CD4-positive, alpha-beta T cell (primary cell): ENCODE results near the gene SLC6A3. TPM values are rescaled to one million over a fixed set of nuclear protein-coding genes. Genes with fewer than 3 reads are reported as not detected.

Experiments used
- ATAC-seq: fragments of 200-7000 bp; cut with Tn5 transposase; one replicate; pipeline ENCODE4 v1.10.0; 2022; ENCODE audit warnings: mild to moderate bottlenecking; ENCODE audit not compliant: poor library complexity
- CTCF ChIA-PET: fragments of 350-600 bp; sonication (Branson Sonifier 250); formaldehyde crosslinking; loops from one replicate; lab custom pipeline; 2021; ENCODE audit warnings: antibody characterized with exemption, inconsistent platforms; lab: Charles Lee
- POLR2A ChIA-PET: fragments of 350-600 bp; sonication (Branson Sonifier 250); formaldehyde crosslinking; loops from one replicate; lab custom pipeline; 2021; ENCODE audit warnings: antibody characterized with exemption, inconsistent platforms; lab: Charles Lee
- DNase-seq, 14 experiments: peaks; one replicate each; pipeline ENCODE4 v3.0.0-alpha.2; 2013 to 2020; ENCODE audit warnings: mixed read lengths in 2 of 14
- H3K27ac ChIP-seq, 2 donors: one replicate each; pipeline versions ENCODE4 v1.5.1 to v1.7.0; 2013; ENCODE audit warnings: low read length in 2 of 2, low read depth in 1 of 2, mild to moderate bottlenecking in 1 of 2
- H3K27me3 ChIP-seq, 2 experiments: 1 replicate in 1 of 2; 2 replicates in 1 of 2; pipeline versions ENCODE4 v1.6.1 to v1.7.0; 2013; ENCODE audit warnings: low read length in 2 of 2, control low read depth in 1 of 2, mild to moderate bottlenecking in 1 of 2, moderate library complexity in 1 of 2; ENCODE audit not compliant: insufficient read depth in 2 of 2, control insufficient read depth in 1 of 2
- H3K36me3 ChIP-seq: one replicate; pipeline ENCODE4 v1.6.1; 2013; ENCODE audit warnings: low read length, control low read depth; ENCODE audit not compliant: insufficient read depth
- H3K4me1 ChIP-seq: one replicate; pipeline ENCODE4 v1.6.1; 2013; ENCODE audit warnings: low read length, control low read depth; ENCODE audit not compliant: insufficient read depth
- H3K4me3 ChIP-seq: one replicate; pipeline ENCODE4 v1.5.1; 2013; ENCODE audit warnings: mild to moderate bottlenecking, low read length, moderate library complexity
- H3K9me3 ChIP-seq, 2 experiments: 1 replicate in 1 of 2; 2 replicates in 1 of 2; pipeline versions ENCODE4 v1.6.1 to v1.7.0; 2013; ENCODE audit warnings: low read length in 2 of 2, mild to moderate bottlenecking in 2 of 2, control low read depth in 1 of 2, moderate library complexity in 1 of 2; ENCODE audit not compliant: control insufficient read depth in 1 of 2, insufficient read depth in 1 of 2
- H3K27ac Mint-ChIP-seq: one replicate; pipeline ENCODE4 v1.8.0; 2020; ENCODE audit warnings: mixed read lengths
- H3K27me3 Mint-ChIP-seq: one replicate; pipeline ENCODE4 v1.8.0; 2021; ENCODE audit warnings: mixed read lengths
- H3K36me3 Mint-ChIP-seq: one replicate; pipeline ENCODE4 v1.8.0; 2021; ENCODE audit warnings: low read depth, mixed read lengths
- H3K4me1 Mint-ChIP-seq: one replicate; pipeline ENCODE4 v1.8.0; 2021; ENCODE audit warnings: low read depth, mixed read lengths
- H3K4me3 Mint-ChIP-seq: one replicate; pipeline ENCODE4 v1.8.0; 2020; ENCODE audit warnings: mild to moderate bottlenecking, mixed read lengths
- H3K9me3 Mint-ChIP-seq: one replicate; pipeline ENCODE4 v1.8.0; 2020; ENCODE audit warnings: mixed read lengths
- CTCF ChIP-seq: fragments of 200-600 bp; IDR thresholded peaks from one replicate; pipeline ENCODE4 v1.8.0; 2022; ENCODE audit warnings: antibody characterized with exemption, mild to moderate bottlenecking
- intact Hi-C, 2 experiments: fragments of 100-400 bp; cut with DNase I in 1 of 2; cut with micrococcal nuclease in 1 of 2; formaldehyde crosslinking; loops; one replicate each; pipeline versions ENCODE4 v1.15.1 to v1.9.0; 2023 to 2025; cut with DNase I, micrococcal nuclease
- total RNA-seq, 174 experiments: library from RNA in 2 of 174; stranded (reverse) in 2 of 174; gene quantifications; one replicate each; pipeline ENCODE4 v1.2.3 and lab custom pipeline; 2021 to 2026

Gene SLC6A3
- total RNA-seq, 2 experiments from 2014 or later = 0.08 TPM; not detected in 1

GRCh38 chr5:1359031-1359645 is 86.1 kb downstream of the SLC6A3 start:
- H3K36me3 Mint-ChIP-seq = no peaks in the 10 kb centered on the region
- H3K27me3 Mint-ChIP-seq = peaks cover 6% of the 10 kb centered on the region
- DNase-seq = no peak
- no peaks in the 10 kb centered on the region for H3K36me3 ChIP-seq
- no peaks in the 10 kb centered on the region for H3K4me1 Mint-ChIP-seq
- H3K27me3 ChIP-seq = peaks cover 6 to 19% of the 10 kb centered on the region in 2 experiments
- H3K27ac Mint-ChIP-seq = no peak overlapping the region
- no peaks in the 10 kb centered on the region for H3K9me3 Mint-ChIP-seq
- ChIA-PET POLR2A (no interaction called here), CTCF (no interaction called here)
- no peak for TF ChIP-seq CTCF
- H3K4me3 ChIP-seq = no peak overlapping the region
- H3K4me1 ChIP-seq = no peaks in the 10 kb centered on the region
- intact Hi-C loops = no loop called here
- ATAC-seq = no peak
- no peak overlapping the region for H3K4me3 Mint-ChIP-seq
- no peaks in the 10 kb centered on the region for H3K9me3 ChIP-seq
- no peak overlapping the region for H3K27ac ChIP-seq

- intact Hi-C loops = no loop called here
- POLR2A ChIA-PET = no interaction called here
- Histone ChIP-seq H3K9me3 (no peaks in the 10 kb centered on the region), H3K4me3 (no peak overlapping the region), H3K27me3 (peaks cover 1 to 15% of the 10 kb centered on the region in 2 experiments), H3K4me1 (no peaks in the 10 kb centered on the region), H3K36me3 (no peaks in the 10 kb centered on the region), H3K27ac (no peak overlapping the region)
- Mint-ChIP-seq H3K27ac (no peak overlapping the region), H3K36me3 (no peaks in the 10 kb centered on the region), H3K4me1 (no peaks in the 10 kb centered on the region), H3K4me3 (no peak overlapping the region), H3K27me3 (peaks cover 6% of the 10 kb centered on the region), H3K9me3 (no peaks in the 10 kb centered on the region)
- TF ChIP-seq CTCF = no peak
- no peak for DNase-seq
- CTCF ChIA-PET = no interaction called here
- ATAC-seq = no peak
Measured at GRCh38 chr5:1358726-1359025, 86.6 kb downstream of the SLC6A3 start.

GRCh38 chr5:1357946-1358725 is 87.1 kb downstream of the SLC6A3 start:
- POLR2A ChIA-PET = no interaction called here
- DNase-seq (no peak), ATAC-seq (no peak)
- Histone ChIP-seq H3K9me3 (no peaks in the 10 kb centered on the region), H3K4me1 (no peaks in the 10 kb centered on the region), H3K27me3 (peaks cover 0 to 13% of the 10 kb centered on the region in 2 experiments), H3K27ac (no peak overlapping the region), H3K36me3 (no peaks in the 10 kb centered on the region), H3K4me3 (no peak overlapping the region)
- Mint-ChIP-seq H3K4me1 (no peaks in the 10 kb centered on the region), H3K4me3 (no peak overlapping the region), H3K27me3 (peaks cover under 1% of the 10 kb centered on the region), H3K27ac (no peak overlapping the region), H3K36me3 (no peaks in the 10 kb centered on the region), H3K9me3 (no peaks in the 10 kb centered on the region)
- intact Hi-C loops = no loop called here
- TF ChIP-seq CTCF = no peak
- CTCF ChIA-PET = no interaction called here
